Vagina (tissue), 2 donors: ENCODE measurements around the gene ARL17A.
"Not testable (repeated sequence)": the region's sequence is repeated elsewhere in the genome, so short reads cannot be mapped to it uniquely, and the experiment has no call there.

Experiments
- CTCF ChIP-seq, 3 experiments: fragments of 450-650 bp in 2 of 3; fragments of 200-600 bp in 1 of 3; sonication (generic) in 1 of 3; IDR thresholded peaks; one replicate each; pipeline ENCODE4 v1.5.1; 2017 to 2019; ENCODE audit warnings: antibody characterized with exemption in 3 of 3, mild to moderate bottlenecking in 2 of 3, moderate library complexity in 2 of 3
- POLR2A ChIP-seq, 2 donors: fragments of 450-650 bp; IDR thresholded peaks; one replicate each; pipeline ENCODE4 v1.6.1; 2017; ENCODE audit warnings: antibody characterized with exemption in 2 of 2, mild to moderate bottlenecking in 2 of 2, moderate library complexity in 2 of 2
- POLR2AphosphoS5 ChIP-seq, 2 donors: sonication (generic); formaldehyde crosslinking; IDR thresholded peaks; one replicate each; pipeline ENCODE4 v1.9.0; 2017; ENCODE audit warnings: antibody characterized with exemption in 2 of 2, mild to moderate bottlenecking in 2 of 2, low read depth in 1 of 2; ENCODE audit not compliant: insufficient read depth in 1 of 2

DNA sequence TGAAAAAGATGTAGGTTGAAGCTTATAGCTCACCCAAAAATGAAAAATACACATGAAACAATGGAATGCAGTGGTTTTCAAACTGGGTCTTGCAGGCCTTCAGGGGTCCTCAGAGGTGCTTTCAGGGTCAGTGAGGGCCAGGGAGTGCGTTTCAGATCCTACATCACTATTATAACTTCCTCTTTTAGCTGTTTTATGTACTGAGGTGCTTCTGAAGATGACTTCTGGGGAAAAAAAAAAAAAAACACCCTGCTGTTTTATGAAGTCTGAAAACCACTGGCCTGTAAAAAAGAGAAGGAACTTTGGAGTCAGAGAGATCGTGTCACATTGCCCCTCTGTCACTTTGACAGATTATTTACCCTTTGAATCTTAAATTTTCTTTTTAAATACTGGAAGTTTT is 103.9 kb downstream of the ARL17A start:
- TF ChIP-seq CTCF (IDR thresholded peaks at IDR 0.05); POLR2AphosphoS5 (IDR thresholded peaks at IDR 0.05; ENCODE audit: insufficient read depth in 1 of 2, low read depth in 1 of 2); POLR2A (IDR thresholded peaks at IDR 0.05): not testable (repeated sequence)
